ENCODE data around the gene SORCS2.

- no peak for TF ChIP-seq SP1 (IDR thresholded peaks at IDR 0.05; ENCODE audit: low read depth, low read length)
- no peak for TF ChIP-seq CHD1 (IDR thresholded peaks at IDR 0.05; ENCODE audit: low read depth, low read length)
- TF ChIP-seq POLR2A (IDR thresholded peaks at IDR 0.05; ENCODE audit: control extremely low read depth in 1 of 2, low read depth in 2 of 2, low read length in 2 of 2): no peak
- TF ChIP-seq CTCF (IDR thresholded peaks at IDR 0.05; ENCODE audit: control extremely low read depth in 1 of 3, insufficient read depth in 1 of 3, low read depth in 1 of 3, low read length in 3 of 3): no peak
- no peak for TF ChIP-seq EP300 (IDR thresholded peaks at IDR 0.05; ENCODE audit: borderline replicate concordance in 1 of 2, low read depth in 2 of 2, low read length in 2 of 2)
- TF ChIP-seq ASH2L (IDR thresholded peaks at IDR 0.05; ENCODE audit: low read length): no peak
- TF ChIP-seq CEBPB (IDR thresholded peaks at IDR 0.05; ENCODE audit: low read depth, low read length): no peak
- TF ChIP-seq EZH2 (IDR thresholded peaks at IDR 0.05; ENCODE audit: low read depth, low read length, severe bottlenecking): no peak
These were observed 566.1 kb downstream of the SORCS2 start for GRCh38 chr4:7758476-7758875.
